Mesenchymal stem cell (in vitro differentiated cells and primary cell): ENCODE results near the gene ZKSCAN1.

Experiments
- DNase-seq: peaks from one replicate; pipeline ENCODE4 v3.0.0-alpha.2; 2013
- H2AFZ ChIP-seq: one replicate; pipeline ENCODE4 v1.6.1; 2013; ENCODE audit warnings: low read depth, mild to moderate bottlenecking, control low read depth, inconsistent platforms, low read length, moderate library complexity
- H2AK5ac ChIP-seq: 2 replicates; pipeline ENCODE4 v1.6.1; 2013; ENCODE audit warnings: low read length, moderate library complexity, mild to moderate bottlenecking, inconsistent platforms; ENCODE audit not compliant: severe bottlenecking
- H2BK120ac ChIP-seq: one replicate; pipeline ENCODE4 v1.6.1; 2013; ENCODE audit warnings: low read depth, mild to moderate bottlenecking, inconsistent platforms, low read length, moderate library complexity
- H2BK12ac ChIP-seq, 2 experiments: one replicate each; pipeline ENCODE4 v1.6.1; 2013; ENCODE audit warnings: inconsistent platforms in 2 of 2, low read length in 2 of 2, mild to moderate bottlenecking in 2 of 2, moderate library complexity in 2 of 2, control low read depth in 1 of 2
- H2BK15ac ChIP-seq: one replicate; pipeline ENCODE4 v1.6.1; 2013; ENCODE audit warnings: mild to moderate bottlenecking, low read depth, inconsistent platforms; ENCODE audit not compliant: poor library complexity, severe bottlenecking
- H2BK5ac ChIP-seq: 2 replicates; pipeline ENCODE4 v1.6.1; 2013; ENCODE audit warnings: low read depth, mild to moderate bottlenecking, low read length, control low read depth, inconsistent platforms; ENCODE audit not compliant: poor library complexity, severe bottlenecking
- H3K14ac ChIP-seq, 2 experiments: one replicate each; pipeline ENCODE4 v1.6.1; 2013; ENCODE audit warnings: inconsistent platforms in 2 of 2, low read length in 2 of 2, control low read depth in 1 of 2, mild to moderate bottlenecking in 1 of 2, moderate library complexity in 1 of 2
- H3K18ac ChIP-seq, 2 experiments: one replicate each; pipeline ENCODE4 v1.6.1; 2013; ENCODE audit warnings: inconsistent platforms in 2 of 2, low read length in 2 of 2, control low read depth in 1 of 2, low read depth in 1 of 2, mild to moderate bottlenecking in 1 of 2
- H3K23ac ChIP-seq, 2 experiments: one replicate each; pipeline ENCODE4 v1.6.1; 2013; ENCODE audit warnings: inconsistent platforms in 2 of 2, low read length in 2 of 2, mild to moderate bottlenecking in 2 of 2, moderate library complexity in 2 of 2, control low read depth in 1 of 2
- H3K27ac ChIP-seq: 2 replicates; pipeline ENCODE4 v1.5.1; 2013; ENCODE audit warnings: mild to moderate bottlenecking, moderate library complexity, low read length, control low read depth, inconsistent platforms; ENCODE audit not compliant: poor library complexity, severe bottlenecking
- H3K27me3 ChIP-seq, 2 experiments: 2 replicates each; pipeline versions ENCODE4 v1.6.1 to v1.7.0; 2013; ENCODE audit warnings: low read length in 2 of 2, mild to moderate bottlenecking in 2 of 2, moderate library complexity in 2 of 2, control low read depth in 1 of 2, inconsistent platforms in 1 of 2; ENCODE audit not compliant: control insufficient read depth in 1 of 2, insufficient read depth in 1 of 2
- H3K36me3 ChIP-seq, 2 experiments: 2 replicates each; pipeline versions ENCODE4 v1.6.1 to v1.7.0; 2013; ENCODE audit warnings: low read length in 2 of 2, control low read depth in 1 of 2, inconsistent platforms in 1 of 2, low read depth in 1 of 2, mild to moderate bottlenecking in 1 of 2; ENCODE audit not compliant: insufficient read depth in 2 of 2, control insufficient read depth in 1 of 2
- H3K4ac ChIP-seq, 2 experiments: one replicate each; pipeline ENCODE4 v1.6.1; 2013; ENCODE audit warnings: inconsistent platforms in 2 of 2, low read length in 2 of 2, mild to moderate bottlenecking in 2 of 2, moderate library complexity in 2 of 2, control low read depth in 1 of 2, low read depth in 1 of 2
- H3K4me1 ChIP-seq: 2 replicates; pipeline ENCODE4 v1.6.1; 2013; ENCODE audit warnings: low read depth, low read length, control low read depth; ENCODE audit not compliant: control insufficient read depth, insufficient read depth
- H3K4me2 ChIP-seq: 2 replicates; pipeline ENCODE4 v1.6.1; 2013; ENCODE audit warnings: low read length, mild to moderate bottlenecking, inconsistent platforms; ENCODE audit not compliant: poor library complexity, severe bottlenecking
- H3K4me3 ChIP-seq, 2 experiments: 2 replicates each; pipeline versions ENCODE4 v1.5.1 to v1.7.0; 2013; ENCODE audit warnings: low read length in 2 of 2, mild to moderate bottlenecking in 2 of 2, control low read depth in 1 of 2, low read depth in 1 of 2; ENCODE audit not compliant: insufficient read depth in 1 of 2
- H3K79me1 ChIP-seq: replicated peaks from 2 replicates; pipeline ENCODE4 v1.6.1; 2013; ENCODE audit warnings: mild to moderate bottlenecking, control low read depth, low read length, inconsistent platforms; ENCODE audit not compliant: poor library complexity, severe bottlenecking
- H3K9ac ChIP-seq: 2 replicates; pipeline ENCODE4 v1.7.0; 2013; ENCODE audit warnings: mild to moderate bottlenecking, low read length, moderate library complexity
- H3K9me3 ChIP-seq: 2 replicates; pipeline ENCODE4 v1.7.0; 2013; ENCODE audit warnings: mild to moderate bottlenecking, low read length; ENCODE audit not compliant: control insufficient read depth
- H4K8ac ChIP-seq: one replicate; pipeline ENCODE4 v1.6.1; 2013; ENCODE audit warnings: inconsistent platforms, mild to moderate bottlenecking, low read length, moderate library complexity
- H4K91ac ChIP-seq: one replicate; pipeline ENCODE4 v1.6.1; 2013; ENCODE audit warnings: mild to moderate bottlenecking, low read length, inconsistent platforms
- WGBS: methylation state at CpG from one replicate; pipeline ENCODE4 v1.1.7; 2013; ENCODE audit warnings: mixed read lengths; 5-methylcytosine and 5-hydroxymethylcytosine counted together

ZKSCAN1 gene

DNA sequence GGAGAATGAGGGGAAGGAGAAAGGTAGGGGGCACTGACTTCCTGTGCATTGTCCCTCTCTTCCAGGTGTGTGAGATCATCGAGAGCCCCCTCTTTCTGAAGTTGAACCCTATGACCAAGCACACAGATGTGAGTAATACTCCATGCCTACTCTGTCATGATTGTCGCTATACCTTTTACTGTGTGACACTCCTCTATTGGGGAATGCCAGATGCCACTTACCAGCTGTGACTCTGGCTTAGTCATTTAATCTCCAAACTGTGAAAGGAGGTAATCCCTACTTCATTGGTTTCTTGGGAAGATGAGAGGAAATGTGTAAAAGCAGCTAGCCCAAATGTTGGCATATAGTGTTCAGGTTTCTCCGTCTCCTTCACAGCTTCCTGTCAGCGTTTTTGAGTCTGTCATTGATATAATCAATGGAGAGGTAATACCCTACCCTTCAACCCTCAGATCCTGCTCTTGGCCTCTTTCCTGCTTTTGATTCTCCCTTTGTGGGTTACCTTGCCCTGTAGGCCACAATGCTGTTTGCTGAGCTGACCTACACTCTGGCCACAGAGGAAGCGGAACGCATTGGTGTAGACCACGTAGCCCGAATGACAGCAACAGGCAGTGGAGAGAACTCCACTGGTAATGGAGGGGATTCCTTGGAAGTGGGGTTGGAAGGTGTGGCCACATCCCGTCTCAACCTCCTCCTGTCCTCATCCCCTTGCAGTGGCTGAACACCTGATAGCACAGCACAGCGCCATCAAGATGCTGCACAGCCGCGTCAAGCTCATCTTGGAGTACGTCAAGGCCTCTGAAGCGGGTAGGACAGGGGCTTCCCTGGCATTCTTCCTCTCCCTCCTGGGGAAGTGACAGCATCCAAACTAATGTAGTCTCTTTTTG lies 75.4 kb downstream of the ZKSCAN1 start:
- no peak overlapping the region for H2BK15ac ChIP-seq
- DNase-seq, result no peak

More for the DNA sequence above, 75.4 kb downstream of the ZKSCAN1 start:
- H2AK5ac ChIP-seq, result no peak overlapping the region
- no peaks in the 10 kb centered on the region for H3K27me3 ChIP-seq
- H2AFZ ChIP-seq, result no peak overlapping the region
- no peaks in the 10 kb centered on the region for H3K9me3 ChIP-seq
- peaks cover 21% of the 10 kb centered on the region for H3K79me1 ChIP-seq
- peak overlapping the region in 1 of 2 experiments; percentile 50 for H3K4ac ChIP-seq
- WGBS, result 89% methylated on average over 13 of the region's 14 CpGs
- H4K91ac ChIP-seq, result peak overlapping the region; percentile 23
- no peak overlapping the region for H2BK120ac ChIP-seq
- H3K36me3 ChIP-seq, result peaks cover 46 to 55% of the 10 kb centered on the region in 2 experiments
- peak overlapping the region; percentile 47 for H4K8ac ChIP-seq
- H3K14ac ChIP-seq, result peak overlapping the region in 1 of 2 experiments; percentile 8
- H3K4me3 ChIP-seq, result no peak overlapping the region
- no peak overlapping the region for H3K4me2 ChIP-seq
- H3K27ac ChIP-seq, result no peak overlapping the region
- no peak overlapping the region for H2BK5ac ChIP-seq
- H3K4me1 ChIP-seq, result peaks cover 8% of the 10 kb centered on the region
- peak overlapping the region in 1 of 2 experiments; percentile 69 for H3K18ac ChIP-seq
- peak overlapping the region; percentile 3 for H3K9ac ChIP-seq
- no peak overlapping the region for H3K23ac ChIP-seq
- peak overlapping the region; percentile 29 to 88 for H2BK12ac ChIP-seq
